ENCODE data around the gene TMEM259. TPM values are rescaled to one million over a fixed set of nuclear protein-coding genes. Genes with fewer than 3 reads are reported as not detected.
A peak's percentile ranks its signal among the peaks of the same experiment; 100 is the strongest.

The TMEM259 gene
- total and polyA plus RNA-seq, 2 donors (not counting 3 experiments of a cell fraction or from before 2014, with no cell fraction given), result 142 to 297 TPM

GRCh38 chr19:1039646-1040475 lies 18.9 kb upstream of the TMEM259 start, which contains the start of gene ABCA7:
ABCA7 (plus strand) TSS chr19:1040107; CDS start chr19:1041362, 1,255 bp downstream.
- POLR2A ChIA-PET, result interaction anchor here (0.6 to 1.7 kb wide), 3 partner anchors 9 to 64 kb away, joined by 3 to 36 read pairs (median 3); partner anchors contain the start of gene CNN2
- DNase-seq (ENCODE audit: low read depth, low spot score) (peak; percentile 98), FAIRE-seq (peak; percentile 93)
- BruUV-seq (replicated peaks), result no TSS peak
- no peaks in the 10 kb centered on the region for H4K20me1 ChIP-seq (replicated peaks; ENCODE audit: control insufficient read depth, extremely low read depth, insufficient read depth, low read length)
- CTCF ChIA-PET, result interaction anchor here (0.8 to 2.7 kb wide), 4 partner anchors 11 to 27 kb away, joined by 3 to 10 read pairs (median 6); partner anchors contain the start of genes ARHGAP45, CNN2 and RNU6-2
- peak within 1 kb of the TSS; percentile 83 for H3K4me2 ChIP-seq (ENCODE audit: insufficient read depth, low read length)
- H3K79me2 ChIP-seq (ENCODE audit: control insufficient read depth, insufficient read depth, low read length), result no peaks in the 10 kb centered on the region
- H3K27me3 ChIP-seq (ENCODE audit: control insufficient read depth in 2 of 2, insufficient read depth in 2 of 2, low read length in 2 of 2), result no peaks in the 10 kb centered on the region
- TF ChIP-seq JUN (IDR thresholded peaks at IDR 0.05; ENCODE audit: borderline replicate concordance, insufficient read depth, insufficient read length, low read depth) (no peak), POLR2AphosphoS5 (IDR thresholded peaks at IDR 0.05; ENCODE audit: insufficient read depth, low read depth, low read length) (peak; percentile 83), MYC (IDR thresholded peaks at IDR 0.05; ENCODE audit: low read depth, low read length) (no peak), POLR2A (IDR thresholded peaks at IDR 0.05; ENCODE audit: low read depth, low read length) (peak; percentile 44)
- TF ChIP-seq, protein P1, sequence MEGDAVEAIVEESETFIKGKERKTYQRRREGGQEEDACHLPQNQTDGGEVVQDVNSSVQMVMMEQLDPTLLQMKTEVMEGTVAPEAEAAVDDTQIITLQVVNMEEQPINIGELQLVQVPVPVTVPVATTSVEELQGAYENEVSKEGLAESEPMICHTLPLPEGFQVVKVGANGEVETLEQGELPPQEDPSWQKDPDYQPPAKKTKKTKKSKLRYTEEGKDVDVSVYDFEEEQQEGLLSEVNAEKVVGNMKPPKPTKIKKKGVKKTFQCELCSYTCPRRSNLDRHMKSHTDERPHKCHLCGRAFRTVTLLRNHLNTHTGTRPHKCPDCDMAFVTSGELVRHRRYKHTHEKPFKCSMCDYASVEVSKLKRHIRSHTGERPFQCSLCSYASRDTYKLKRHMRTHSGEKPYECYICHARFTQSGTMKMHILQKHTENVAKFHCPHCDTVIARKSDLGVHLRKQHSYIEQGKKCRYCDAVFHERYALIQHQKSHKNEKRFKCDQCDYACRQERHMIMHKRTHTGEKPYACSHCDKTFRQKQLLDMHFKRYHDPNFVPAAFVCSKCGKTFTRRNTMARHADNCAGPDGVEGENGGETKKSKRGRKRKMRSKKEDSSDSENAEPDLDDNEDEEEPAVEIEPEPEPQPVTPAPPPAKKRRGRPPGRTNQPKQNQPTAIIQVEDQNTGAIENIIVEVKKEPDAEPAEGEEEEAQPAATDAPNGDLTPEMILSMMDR (IDR thresholded peaks at IDR 0.05; ENCODE audit: extremely low read depth in 1 of 2, insufficient read depth in 1 of 2, low read depth in 1 of 2, low read length in 2 of 2), result no peak
- H3K27ac ChIP-seq (ENCODE audit: insufficient read depth, low read depth, low read length), result no peak within 1 kb of the TSS
- no peaks in the 10 kb centered on the region for H3K9me3 ChIP-seq (replicated peaks; ENCODE audit: control insufficient read depth, insufficient read depth, low read length)
- H3K9me1 ChIP-seq (replicated peaks; ENCODE audit: control insufficient read depth, extremely low read depth, insufficient read depth, low read length), result no peaks in the 10 kb centered on the region
- intact Hi-C loops (cut with micrococcal nuclease) (loop anchor here (2.0 kb wide), 1 partner anchor 55 kb away; the partner anchor contains the start of gene POLR2E), dilution Hi-C loops (cut with MboI; ENCODE audit: extremely low pct_ligation_motif_present, low sequenced_read_pairs) (no loop called here)
- H2AFZ ChIP-seq (ENCODE audit: low read depth, low read length), result peak within 1 kb of the TSS; percentile 55
- H3K4me1 ChIP-seq (ENCODE audit: control insufficient read depth, extremely low read depth, insufficient read depth, low read length), result peaks cover 25% of the 10 kb centered on the region
- H3K36me3 ChIP-seq (ENCODE audit: control insufficient read depth in 2 of 2, extremely low read depth in 1 of 2, insufficient read depth in 2 of 2, low read length in 2 of 2), result peaks cover 11 to 12% of the 10 kb centered on the region in 2 experiments
- no peak within 1 kb of the TSS for H3K9ac ChIP-seq (replicated peaks; ENCODE audit: extremely low read depth, insufficient read depth, low read length)
- peak within 1 kb of the TSS; percentile 6 to 51 (median 51) for H3K4me3 ChIP-seq (replicated peaks in 1 of 3; ENCODE audit: insufficient read depth in 1 of 3, low read depth in 1 of 3, low read length in 3 of 3)
